HG02840 (cell line): ENCODE measurements around the gene COL8A1.
"Not testable (repeated sequence)": the region's sequence is repeated elsewhere in the genome, so short reads cannot be mapped to it uniquely, and the experiment has no call there.

Source experiments
- ATAC-seq: cut with Tn5 transposase; IDR thresholded peaks from one replicate; pipeline ENCODE4 v1.9.1; 2021; ENCODE audit warnings: mild to moderate bottlenecking, moderate library complexity, moderate number of reproducible peaks; ENCODE audit not compliant: unreplicated experiment, low FRiP score

COL8A1 gene

DNA sequence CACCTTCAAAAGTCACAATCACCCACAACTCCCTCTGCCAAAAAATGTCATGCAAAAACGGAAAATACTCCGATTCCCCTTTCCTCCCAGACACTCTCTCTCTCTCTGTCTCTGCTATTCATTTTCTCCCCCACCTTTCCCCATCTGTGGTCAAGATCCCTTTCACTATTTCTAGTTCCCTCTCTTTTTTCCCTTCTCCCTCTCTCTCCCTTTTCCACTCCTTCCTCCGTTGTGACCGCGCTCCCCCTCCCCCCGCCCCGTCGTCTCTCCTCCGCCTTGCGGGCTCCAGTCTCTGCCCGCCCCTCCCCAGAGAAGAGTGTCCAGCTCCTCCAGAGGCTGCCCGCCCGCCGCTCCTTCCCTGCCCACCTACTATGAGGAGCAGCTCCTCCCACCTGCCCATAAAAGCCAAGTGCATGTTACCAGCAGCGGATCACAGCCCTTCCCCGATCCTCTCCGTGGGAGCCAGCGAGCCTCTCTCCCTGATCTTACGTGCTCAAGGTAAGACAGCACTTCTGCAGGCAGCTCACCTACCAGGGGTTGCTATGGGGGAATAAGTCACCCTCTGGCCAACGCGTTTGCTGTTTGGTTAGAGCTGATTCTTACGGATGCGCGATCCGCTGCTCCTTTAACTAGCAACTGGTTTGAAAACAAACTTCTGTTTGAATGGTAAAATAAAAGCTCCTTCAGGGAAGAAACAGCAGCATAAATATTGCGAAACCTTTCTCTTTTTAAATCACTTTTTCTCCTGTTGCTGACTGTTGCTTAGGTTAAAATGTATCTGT, at the start of gene COL8A1:
TSS of gene COL8A1 (plus strand) at position 428 of the 782 bp plus-strand sequence. CDS start 152,089 bp downstream, outside the sequence.
- no peak for ATAC-seq

DNA sequence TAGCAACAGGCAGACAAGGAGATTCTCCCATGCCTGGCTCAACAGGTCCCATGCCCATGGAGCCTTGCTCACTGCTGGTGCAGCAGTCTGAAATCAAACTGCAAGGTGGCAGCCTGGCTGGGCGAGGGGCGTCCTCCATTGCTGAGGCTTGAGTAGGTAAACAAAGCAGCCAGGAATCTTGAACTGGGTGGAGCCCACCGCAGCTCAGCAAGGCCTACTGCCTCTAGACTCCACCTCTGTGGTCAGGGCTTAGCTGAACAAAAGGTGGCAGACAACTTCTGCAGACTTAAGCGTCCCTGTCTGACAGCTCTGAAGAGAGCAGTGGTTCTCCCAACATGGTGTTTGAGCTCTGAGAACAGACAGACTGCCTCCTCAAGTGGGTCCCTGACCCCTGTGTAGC, 49.2 kb upstream of the COL8A1 start:
- ATAC-seq: not testable (repeated sequence)

DNA sequence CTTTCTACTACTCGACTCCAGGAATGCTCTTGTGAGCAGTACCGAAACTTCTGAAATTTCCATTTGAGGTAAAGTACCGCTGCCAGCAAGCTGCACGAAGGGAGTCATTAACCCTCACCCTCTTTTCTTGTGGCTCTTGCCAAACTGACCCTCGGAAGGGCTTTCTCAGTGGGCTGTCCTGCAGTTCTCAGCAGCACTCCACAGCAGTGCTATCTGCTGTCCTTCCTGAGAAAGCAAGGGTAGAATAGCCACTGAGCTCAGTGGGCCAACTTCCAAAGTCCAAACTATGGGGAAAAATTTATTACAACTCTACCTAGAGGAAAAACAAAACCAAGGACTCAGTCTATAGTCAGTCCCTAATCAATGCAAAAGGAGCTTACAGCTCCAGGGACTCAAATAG, 38.5 kb upstream of the COL8A1 start:
- no peak for ATAC-seq

DNA sequence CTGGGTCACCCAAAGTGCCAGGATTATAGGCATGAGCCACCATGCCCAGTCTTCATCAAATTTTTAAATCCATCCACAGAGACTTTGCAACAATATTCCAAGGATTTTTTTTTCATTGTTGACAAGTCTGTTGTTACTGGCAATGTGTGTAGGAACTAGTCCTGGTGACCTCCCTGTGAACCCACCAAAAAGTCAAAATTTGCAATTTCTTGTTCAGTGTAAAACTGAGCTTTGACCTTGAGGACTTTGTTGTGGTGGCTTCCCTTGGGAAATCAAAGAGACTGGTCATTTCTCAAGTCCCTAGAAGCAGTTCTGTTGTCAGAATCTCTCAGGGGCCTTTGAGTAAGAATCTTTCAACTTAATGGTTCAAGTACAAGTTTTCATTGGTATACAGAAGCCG, 36.9 kb upstream of the COL8A1 start:
- ATAC-seq: no peak

DNA sequence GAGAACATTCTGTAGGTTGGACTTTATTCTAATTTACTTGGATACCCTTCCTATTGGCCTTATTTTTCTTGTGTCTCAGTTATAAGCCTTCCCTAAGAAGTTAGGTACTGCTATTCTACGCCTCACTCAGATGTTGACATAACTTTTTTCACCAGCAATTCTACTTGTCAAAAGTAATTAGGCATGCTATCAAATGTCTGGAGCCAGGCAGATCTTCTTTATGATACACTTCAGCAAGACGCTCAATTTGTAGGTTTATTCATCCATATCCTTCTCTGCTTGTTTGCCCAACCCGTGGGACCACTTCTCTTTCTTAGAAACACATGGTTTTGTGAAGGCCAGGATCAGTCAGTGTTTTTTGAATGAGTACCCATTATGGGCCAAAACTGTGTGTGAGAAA, 36.2 kb upstream of the COL8A1 start:
- no peak for ATAC-seq

DNA sequence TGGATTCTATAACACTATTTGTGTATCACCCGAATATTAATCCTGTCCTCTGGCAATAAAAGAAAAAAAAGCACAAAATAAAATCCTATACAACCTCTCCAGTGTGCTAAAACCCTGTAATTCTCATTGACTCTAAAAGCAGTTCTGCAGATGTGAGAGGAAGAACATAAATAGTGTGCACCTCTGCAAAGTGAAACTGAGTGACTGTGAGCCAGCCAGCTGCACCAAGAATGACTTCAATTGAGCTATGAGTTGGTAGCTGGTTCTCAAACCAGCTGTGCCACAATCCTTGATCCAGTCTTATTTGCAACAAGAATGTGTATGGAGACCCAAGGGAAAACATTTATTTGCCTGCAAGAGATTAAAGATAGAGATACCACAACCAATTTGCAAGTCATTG, 31.2 kb upstream of the COL8A1 start:
- ATAC-seq: no peak

DNA sequence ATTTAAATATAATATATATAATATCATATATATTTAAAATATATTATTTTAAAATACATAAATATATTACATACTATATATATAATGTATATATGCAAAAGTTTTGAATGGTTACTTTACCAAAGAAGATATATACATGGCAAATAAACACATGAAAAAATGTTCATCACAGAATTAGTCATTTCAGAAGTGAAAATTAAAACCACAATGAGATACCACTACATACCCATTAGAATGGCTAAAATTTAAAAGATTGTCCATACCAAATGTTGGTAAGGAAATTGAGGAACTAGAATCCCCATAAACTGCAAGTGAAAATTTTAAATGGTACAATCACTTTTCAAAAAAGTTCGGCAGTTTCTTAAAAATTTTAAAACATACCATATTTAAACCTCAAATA, 23.6 kb upstream of the COL8A1 start:
- ATAC-seq: no peak

DNA sequence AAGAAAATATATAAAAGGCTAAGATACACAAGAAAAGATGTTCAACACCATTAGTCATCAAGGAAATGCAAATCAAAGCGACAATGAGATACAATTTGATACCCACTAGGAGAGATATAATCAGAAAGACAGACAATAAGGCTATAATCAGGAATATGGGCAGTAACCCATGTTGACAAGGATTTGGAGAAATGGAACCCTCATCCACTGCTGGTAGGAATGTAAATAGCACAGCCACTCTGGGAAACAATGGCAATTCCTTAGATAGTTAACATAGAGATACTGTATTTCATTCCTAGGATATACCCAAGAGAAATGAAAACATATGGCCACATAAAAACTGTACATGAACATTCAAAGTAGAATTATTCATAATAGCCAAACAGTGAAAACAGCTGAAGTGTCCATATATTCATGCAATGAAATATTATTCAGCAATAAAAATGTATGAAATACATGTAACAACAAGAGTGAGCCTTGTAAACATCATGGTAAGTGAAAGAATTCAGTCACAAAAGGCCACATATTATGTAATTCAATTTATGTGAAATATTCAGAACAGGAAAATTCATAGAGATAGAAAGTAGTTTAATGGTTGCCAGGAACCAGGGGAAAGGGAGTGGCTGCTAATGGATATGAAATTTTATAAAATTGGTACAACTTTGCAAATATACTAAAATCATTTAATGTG, 18.2 kb upstream of the COL8A1 start:
- no peak for ATAC-seq

DNA sequence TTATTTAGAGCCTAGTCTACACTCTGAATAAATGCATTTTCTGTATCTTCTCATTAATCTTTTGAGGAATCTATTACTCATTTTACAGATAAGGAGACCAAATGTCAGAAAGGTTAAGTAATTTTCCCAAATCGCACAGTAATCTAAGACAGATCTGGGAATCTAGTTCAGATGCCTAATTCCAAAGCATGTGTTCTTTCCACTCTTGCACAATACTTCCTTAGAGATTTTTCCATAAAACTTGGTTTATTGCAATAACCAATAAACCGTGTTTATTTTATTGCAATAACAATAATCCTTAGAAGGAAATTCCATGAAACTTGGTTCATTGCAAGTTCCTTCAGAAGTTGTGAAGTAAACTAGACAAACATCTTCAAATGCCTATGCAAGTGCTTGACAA, 17.4 kb upstream of the COL8A1 start:
- no peak for ATAC-seq

DNA sequence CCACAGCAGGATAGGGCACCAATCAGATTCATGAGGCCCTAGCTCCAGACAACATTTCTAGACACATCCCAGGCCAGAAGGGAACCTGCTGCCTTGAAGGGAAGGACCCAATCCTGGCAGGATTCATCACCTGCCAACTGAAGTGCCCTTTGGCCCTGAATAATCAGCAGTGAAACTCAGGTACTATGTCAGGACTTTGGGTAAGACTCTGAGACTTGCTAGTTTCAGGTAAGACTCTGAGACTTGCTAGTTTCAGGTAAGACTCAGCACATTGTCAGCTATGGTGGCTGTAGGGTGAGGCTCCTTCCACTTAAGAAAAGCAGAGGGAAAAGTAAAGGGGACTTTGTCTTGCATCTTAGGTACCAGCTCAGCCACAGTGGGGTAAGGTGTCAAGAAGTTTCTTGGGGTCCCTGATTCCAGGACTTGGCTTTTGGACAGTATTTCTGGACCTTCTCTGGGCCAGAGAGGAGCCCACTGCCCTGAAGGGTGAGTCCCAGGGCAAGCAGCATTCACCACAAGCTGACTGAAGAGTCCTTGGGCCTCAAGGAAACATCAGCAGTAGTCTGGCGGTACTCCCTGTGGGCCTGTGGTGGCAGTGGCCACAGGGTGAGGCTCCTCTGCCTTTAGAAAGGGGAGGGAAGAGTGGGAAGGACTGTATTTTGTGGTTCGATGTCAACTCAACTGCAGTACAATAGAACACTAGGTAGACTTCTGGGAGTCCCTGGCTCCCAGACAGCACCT, 13.7 kb upstream of the COL8A1 start:
- ATAC-seq: no peak

DNA sequence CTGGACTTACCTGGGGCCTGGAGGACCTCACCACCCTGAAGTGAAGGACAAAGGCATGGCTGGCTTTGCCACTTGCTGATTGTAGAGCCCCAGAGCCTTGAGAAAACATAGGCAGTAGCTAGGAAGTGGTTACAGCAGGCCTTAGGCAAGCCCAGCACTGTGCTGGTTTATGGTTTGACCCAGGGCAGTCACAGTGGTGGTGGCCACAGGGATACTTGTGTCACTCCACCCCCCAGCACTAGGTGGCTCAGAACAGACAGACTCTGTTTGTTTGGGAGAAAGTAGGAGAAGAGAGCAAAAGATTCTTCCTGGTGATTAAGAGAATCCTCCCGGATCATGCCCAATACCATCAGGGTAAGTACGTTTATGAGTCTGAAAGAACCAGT, 13.2 kb upstream of the COL8A1 start:
- ATAC-seq: no peak

DNA sequence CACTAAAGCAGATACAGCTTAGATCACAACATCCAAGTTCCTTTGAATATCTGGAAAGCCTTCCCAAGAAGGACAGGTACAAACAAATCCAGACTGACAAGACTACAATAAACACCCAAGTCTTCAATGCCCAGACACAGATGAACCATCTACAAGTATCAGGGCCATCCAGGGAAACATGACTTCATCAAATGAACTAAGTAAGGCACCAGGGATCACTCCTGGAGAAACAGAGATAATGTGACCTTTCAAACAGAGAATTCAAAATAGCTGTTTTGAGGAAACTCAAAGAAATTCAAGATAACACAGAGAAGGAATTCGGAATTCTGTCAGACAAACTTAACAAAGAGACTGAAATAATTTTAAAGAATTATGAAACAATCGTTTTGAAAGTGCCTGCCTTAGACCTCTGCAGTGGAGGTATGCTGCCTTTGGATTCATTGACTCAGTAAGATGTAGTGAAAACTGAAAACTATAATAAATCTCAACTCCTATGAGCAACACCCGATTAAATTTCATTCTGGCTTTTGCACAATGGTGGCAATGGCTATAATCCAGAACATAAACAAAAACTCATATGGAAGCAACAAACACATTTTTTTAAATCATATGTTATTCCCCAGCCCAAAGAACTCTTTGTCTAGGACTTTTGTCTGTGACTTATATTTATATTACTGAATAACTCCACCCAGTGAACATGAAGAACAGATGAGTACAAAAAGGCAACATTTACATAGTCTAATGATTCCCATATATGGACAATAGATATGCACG, 12.6 kb upstream of the COL8A1 start:
- ATAC-seq: no peak

DNA sequence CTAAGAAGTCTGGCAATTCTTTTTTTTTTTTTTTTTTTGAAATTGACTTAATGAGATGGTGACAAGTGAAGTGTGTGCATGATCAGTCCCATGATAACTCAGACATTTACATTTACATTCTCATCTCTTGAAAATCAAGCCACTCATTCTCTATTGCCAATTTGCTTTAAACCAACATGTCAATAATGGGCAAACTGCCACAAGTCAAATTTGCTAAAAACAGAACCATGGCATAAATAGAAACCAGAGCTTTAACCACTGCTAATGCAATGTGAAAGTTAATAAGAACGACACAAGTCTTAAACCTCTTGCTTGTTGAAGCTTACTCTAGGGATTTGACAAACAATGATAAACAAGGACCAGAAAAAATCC, 12.0 kb upstream of the COL8A1 start:
- no peak for ATAC-seq

DNA sequence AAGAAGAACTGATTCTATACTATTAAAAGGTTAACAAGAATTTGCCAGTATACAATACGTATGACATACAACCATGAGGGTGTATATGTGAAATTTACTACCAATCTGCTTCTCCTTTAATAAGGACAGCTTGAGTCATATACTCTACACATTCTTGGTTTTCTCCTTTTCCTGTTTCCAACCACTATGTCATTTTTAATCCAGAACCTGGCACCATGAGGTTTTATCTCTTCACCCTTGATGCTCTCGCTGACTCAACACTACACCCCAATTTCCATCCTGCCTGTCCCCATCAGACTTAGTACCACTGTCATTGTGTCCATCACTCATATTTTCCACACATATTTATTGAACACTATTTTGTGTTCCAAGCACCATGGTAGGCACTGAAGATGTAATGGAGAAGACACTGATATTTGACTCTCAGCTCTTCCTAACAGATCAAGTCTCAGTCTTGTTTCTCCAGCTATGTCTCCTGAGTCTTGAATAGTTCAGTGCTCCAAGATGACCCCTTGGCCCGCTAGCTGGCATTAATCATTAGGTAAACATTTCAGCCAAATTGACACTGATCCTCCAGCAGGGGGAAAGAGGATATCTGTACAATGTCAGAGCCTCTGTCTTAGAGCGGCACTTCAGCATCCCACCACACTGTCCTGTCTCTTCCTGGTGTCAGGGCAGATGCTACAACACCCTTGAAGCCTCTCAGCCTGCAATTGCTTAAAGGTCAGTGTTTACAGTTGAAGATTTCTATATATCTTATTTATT, 11.2 kb upstream of the COL8A1 start:
- no peak for ATAC-seq

DNA sequence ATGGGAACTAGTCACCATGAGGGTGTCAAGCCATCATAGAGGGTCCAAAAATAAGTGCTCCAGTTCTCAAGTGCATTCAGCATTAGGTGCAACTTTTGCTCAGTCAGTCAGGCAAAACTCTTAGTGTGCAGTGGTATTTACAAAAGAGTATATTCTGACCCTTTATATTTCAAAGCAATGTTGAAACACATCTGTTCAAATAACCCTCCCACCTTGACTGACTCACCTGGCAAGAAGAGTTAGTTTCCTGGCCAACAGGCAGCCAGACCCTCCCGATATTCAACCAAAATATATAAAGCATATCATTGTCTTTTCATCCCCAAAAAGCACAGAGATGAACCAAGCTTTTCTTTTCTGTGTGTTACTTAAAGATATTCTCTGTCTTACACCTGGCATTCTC, 7.6 kb upstream of the COL8A1 start:
- ATAC-seq: no peak

DNA sequence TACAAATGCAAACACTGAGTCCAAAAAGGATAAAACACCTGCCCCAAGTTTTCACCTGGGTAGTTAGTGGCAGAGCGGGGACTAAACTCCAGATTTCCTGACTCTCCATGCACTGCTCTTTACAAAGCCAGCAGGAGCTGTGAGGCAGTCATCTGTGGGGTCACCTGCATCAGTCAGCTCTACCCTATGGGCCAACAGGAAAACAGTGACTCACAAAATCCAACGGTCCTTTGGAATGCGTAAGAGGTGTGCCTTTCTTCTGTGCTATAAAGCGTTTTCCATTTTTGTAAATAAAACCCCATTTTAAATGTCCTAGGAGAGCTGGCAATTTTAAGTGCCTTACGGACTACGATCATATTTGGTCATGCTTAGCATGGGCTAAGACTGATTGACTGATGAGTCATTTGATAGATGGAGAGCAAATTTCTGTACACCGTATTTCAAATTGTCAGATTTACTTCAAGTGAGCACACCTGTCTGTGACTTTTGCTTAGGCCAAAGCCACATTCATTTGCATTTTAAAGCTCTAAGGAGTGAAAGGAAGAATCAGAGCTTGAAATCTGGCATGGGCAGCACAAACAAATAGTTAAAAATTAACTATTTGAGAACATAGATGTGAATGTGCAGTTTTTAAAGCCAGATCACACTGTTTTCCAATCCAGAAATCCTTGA, 4.4 kb upstream of the COL8A1 start:
- no peak for ATAC-seq

DNA sequence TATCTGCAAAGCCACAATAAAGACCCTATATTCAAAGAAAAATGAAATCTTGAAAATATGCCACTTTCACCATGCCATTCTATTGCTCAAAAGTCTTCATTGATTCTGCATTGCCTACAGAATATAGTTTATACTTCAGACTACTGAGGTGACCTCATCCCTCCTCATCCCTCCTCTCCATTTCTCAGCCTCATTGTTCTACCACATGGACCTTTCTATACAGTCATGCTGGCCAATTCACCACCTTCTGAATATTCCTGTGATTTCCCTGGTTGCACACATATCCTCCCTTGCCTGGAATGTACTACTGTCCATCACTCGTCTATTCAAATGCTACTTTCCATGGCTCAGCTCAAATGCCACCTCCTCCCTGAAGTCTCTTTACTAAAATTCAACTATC, 3.5 kb upstream of the COL8A1 start:
- no peak for ATAC-seq

DNA sequence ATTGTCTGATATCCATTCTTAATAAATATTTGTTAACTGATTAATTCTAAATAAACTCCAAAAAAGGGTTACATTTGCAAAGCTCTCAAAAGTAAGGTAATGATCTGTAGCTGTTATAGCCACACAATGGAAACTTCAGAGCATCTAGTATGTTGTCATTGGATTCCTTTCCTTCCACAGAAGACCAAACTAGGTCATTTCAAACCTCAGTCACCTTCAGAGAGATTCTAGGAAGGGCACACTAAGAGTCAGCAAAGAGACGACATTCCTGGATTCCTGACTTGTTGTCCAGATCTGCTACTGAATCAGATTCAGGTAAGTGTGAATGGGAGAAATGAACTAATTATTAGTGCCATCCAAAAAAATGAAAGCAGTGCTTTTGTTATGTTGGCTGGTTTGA, 3.0 kb upstream of the COL8A1 start:
- ATAC-seq: no peak

DNA sequence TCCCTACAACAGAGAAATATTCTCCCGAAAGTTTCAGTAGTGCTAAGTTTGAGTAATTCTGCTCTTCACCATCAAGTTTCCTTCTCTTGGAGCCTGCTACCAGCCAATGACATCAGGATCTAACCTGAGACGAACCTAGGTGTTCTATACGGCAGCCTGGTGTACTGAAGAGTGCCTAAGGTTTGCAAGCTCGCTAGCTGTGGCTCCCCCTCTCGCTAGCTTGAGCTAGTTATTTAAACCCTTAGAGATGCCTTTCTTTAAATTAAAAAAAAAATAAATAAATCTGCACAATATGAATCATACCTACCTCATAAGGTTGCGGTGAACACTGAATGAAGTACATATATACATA, 1.4 kb upstream of the COL8A1 start:
- no peak for ATAC-seq
